GM18909 (cell line): ENCODE measurements around the gene TBX3.

Experiments
- ATAC-seq: cut with Tn5 transposase; IDR thresholded peaks from one replicate; pipeline ENCODE4 v1.9.1; 2021; ENCODE audit warnings: mild to moderate bottlenecking; ENCODE audit not compliant: unreplicated experiment, poor library complexity

TBX3 gene

GRCh38 chr12:114638790-114639435, 45.1 kb downstream of the TBX3 start:
- ATAC-seq: no peak

GRCh38 chr12:114636723-114637480, 47.1 kb downstream of the TBX3 start:
- ATAC-seq: no peak

GRCh38 chr12:114631242-114631641, 52.7 kb downstream of the TBX3 start:
- no peak for ATAC-seq

GRCh38 chr12:114628199-114628598, 55.8 kb downstream of the TBX3 start:
- ATAC-seq: no peak

- ATAC-seq: no peak
Measured at GRCh38 chr12:114627393-114627792, 56.6 kb downstream of the TBX3 start.

GRCh38 chr12:114625294-114625851, 58.6 kb downstream of the TBX3 start:
- ATAC-seq: no peak

- ATAC-seq: no peak
Measured at GRCh38 chr12:114623737-114624136, 60.2 kb downstream of the TBX3 start.
